HepG2 (cell line): ENCODE results near the gene CHSY3.

Experiments used
- AGO1 ChIP-seq: fragments of 200-400 bp; formaldehyde crosslinking; IDR thresholded peaks from 2 replicates; pipeline ENCODE4 v1.6.1; 2017; ENCODE audit warnings: mild to moderate bottlenecking, low read depth, low read length, moderate library complexity; ENCODE audit not compliant: poor library complexity, severe bottlenecking
- CBX5 ChIP-seq: sonication (generic); formaldehyde crosslinking; IDR thresholded peaks from 2 replicates; pipeline ENCODE4 v1.4.0; 2020; ENCODE audit warnings: missing genetic modification reagents, borderline replicate concordance
- CHD4 ChIP-seq: fragments of 200-600 bp; sonication (generic); IDR thresholded peaks from 2 replicates; pipeline ENCODE4 v1.7.0; 2017; ENCODE audit warnings: mild to moderate bottlenecking, low read length, borderline replicate concordance
- MYC ChIP-seq: sonication (generic); formaldehyde crosslinking; IDR thresholded peaks from 2 replicates; pipeline ENCODE4 v1.9.0; 2021; ENCODE audit warnings: missing genetic modification reagents, borderline replicate concordance
- TF ChIP-seq, protein P1 (sequence below): IDR thresholded peaks from 2 replicates; pipeline ENCODE4 v1.6.1; 2012; ENCODE audit warnings: low read depth, low read length, improper control_type of control experiment

DNA sequence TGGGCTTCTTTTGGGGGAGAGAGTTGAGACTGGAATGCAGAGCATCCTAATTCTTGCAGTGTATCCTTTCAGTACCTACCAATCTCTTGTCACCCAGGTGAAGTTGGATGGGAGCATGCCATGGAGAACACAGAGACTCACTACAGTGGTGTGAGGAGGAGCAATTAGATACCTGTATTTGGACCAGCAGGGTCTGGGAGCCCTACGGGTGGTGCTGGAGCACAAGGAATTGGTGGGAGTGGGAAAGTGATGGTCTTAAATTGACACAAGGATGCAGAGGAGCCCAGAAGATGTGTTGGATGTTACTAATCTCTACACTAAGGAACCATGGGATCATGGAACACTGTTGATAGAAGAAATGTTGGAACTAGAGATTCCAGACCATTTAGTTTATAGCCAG lies 212.7 kb downstream of the CHSY3 start:
- no peak for TF ChIP-seq CBX5 (CRISPR knock-in tag)
- TF ChIP-seq, protein P1, sequence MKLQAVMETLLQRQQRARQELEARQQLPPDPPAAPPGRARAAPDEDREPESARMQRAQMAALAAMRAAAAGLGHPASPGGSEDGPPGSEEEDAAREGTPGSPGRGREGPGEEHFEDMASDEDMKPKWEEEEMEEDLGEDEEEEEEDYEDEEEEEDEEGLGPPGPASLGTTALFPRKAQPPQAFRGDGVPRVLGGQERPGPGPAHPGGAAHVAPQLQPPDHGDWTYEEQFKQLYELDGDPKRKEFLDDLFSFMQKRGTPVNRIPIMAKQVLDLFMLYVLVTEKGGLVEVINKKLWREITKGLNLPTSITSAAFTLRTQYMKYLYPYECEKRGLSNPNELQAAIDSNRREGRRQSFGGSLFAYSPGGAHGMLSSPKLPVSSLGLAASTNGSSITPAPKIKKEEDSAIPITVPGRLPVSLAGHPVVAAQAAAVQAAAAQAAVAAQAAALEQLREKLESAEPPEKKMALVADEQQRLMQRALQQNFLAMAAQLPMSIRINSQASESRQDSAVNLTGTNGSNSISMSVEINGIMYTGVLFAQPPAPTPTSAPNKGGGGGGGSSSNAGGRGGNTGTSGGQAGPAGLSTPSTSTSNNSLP: no peak
- no peak for TF ChIP-seq CHD4
- no peak for TF ChIP-seq MYC (CRISPR knock-in tag)
- no peak for TF ChIP-seq AGO1
